GM18498 (cell line): Measurements from ENCODE around the gene TMEM50A.
"Not testable (repeated sequence)": the region's sequence is repeated elsewhere in the genome, so short reads cannot be mapped to it uniquely, and the experiment has no call there.

Source experiments
- ATAC-seq: cut with Tn5 transposase; IDR thresholded peaks from one replicate; pipeline ENCODE4 v1.9.1; 2021; ENCODE audit warnings: mild to moderate bottlenecking, moderate library complexity; ENCODE audit not compliant: unreplicated experiment

The TMEM50A gene

GRCh38 chr1:25329950-25330349 lies 8.2 kb upstream of the TMEM50A start:
- ATAC-seq = not testable (repeated sequence)

GRCh38 chr1:25336922-25337354 lies 1.2 kb upstream of the TMEM50A start:
- ATAC-seq = not testable (repeated sequence)

GRCh38 chr1:25337483-25338187 lies 499 bp upstream of the TMEM50A start:
- peak; percentile 44 for ATAC-seq

GRCh38 chr1:25338986-25339385 lies 852 bp downstream of the TMEM50A start:
- no peak for ATAC-seq

- no peak for ATAC-seq
These were observed 3.6 kb downstream of the TMEM50A start for GRCh38 chr1:25341746-25342145.

GRCh38 chr1:25342846-25343245 lies 4.7 kb downstream of the TMEM50A start:
- ATAC-seq = no peak

GRCh38 chr1:25343872-25344271 lies 5.7 kb downstream of the TMEM50A start:
- ATAC-seq = no peak

GRCh38 chr1:25347556-25347955 lies 9.4 kb downstream of the TMEM50A start:
- no peak for ATAC-seq

- no peak for ATAC-seq
These were observed 11.5 kb downstream of the TMEM50A start for GRCh38 chr1:25349606-25350005.

- no peak for ATAC-seq
These were observed 17.8 kb downstream of the TMEM50A start for GRCh38 chr1:25355841-25356395.

GRCh38 chr1:25356441-25356840 lies 18.3 kb downstream of the TMEM50A start:
- ATAC-seq = no peak

GRCh38 chr1:25356848-25357247 lies 18.7 kb downstream of the TMEM50A start:
- ATAC-seq = no peak

GRCh38 chr1:25360596-25361581 lies 22.8 kb downstream of the TMEM50A start:
- no peak for ATAC-seq

GRCh38 chr1:25361901-25362300 lies 23.8 kb downstream of the TMEM50A start:
- no peak for ATAC-seq

- ATAC-seq = not testable (repeated sequence)
These were observed 24.8 kb downstream of the TMEM50A start for GRCh38 chr1:25362634-25363559.

GRCh38 chr1:25369241-25369640 lies 31.1 kb downstream of the TMEM50A start:
- no peak for ATAC-seq

GRCh38 chr1:25369691-25370271 lies 31.6 kb downstream of the TMEM50A start:
- ATAC-seq = not testable (repeated sequence)

GRCh38 chr1:25371757-25372156 lies 33.6 kb downstream of the TMEM50A start:
- ATAC-seq = not testable (repeated sequence)

GRCh38 chr1:25378367-25378766 lies 40.2 kb downstream of the TMEM50A start:
- ATAC-seq = not testable (repeated sequence)

GRCh38 chr1:25382543-25382942 lies 44.4 kb downstream of the TMEM50A start:
- not testable (repeated sequence) for ATAC-seq
